GM21367 (cell line): ENCODE results near the gene DPP10.

ENCODE experiments used
- ATAC-seq: cut with Tn5 transposase; IDR thresholded peaks from one replicate; pipeline ENCODE4 v1.9.1; 2021; ENCODE audit not compliant: unreplicated experiment

The DPP10 gene

GRCh38 chr2:114580691-114581090 lies 138.2 kb downstream of the DPP10 start:
- no peak for ATAC-seq

- no peak for ATAC-seq
Observed at GRCh38 chr2:114598329-114598728, 155.9 kb downstream of the DPP10 start.

GRCh38 chr2:114609203-114609602 lies 166.8 kb downstream of the DPP10 start:
- no peak for ATAC-seq

- no peak for ATAC-seq
Observed at GRCh38 chr2:114609801-114610200, 167.4 kb downstream of the DPP10 start.

GRCh38 chr2:114610677-114611076 lies 168.2 kb downstream of the DPP10 start:
- ATAC-seq: no peak

- no peak for ATAC-seq
Observed at GRCh38 chr2:114614592-114614991, 172.2 kb downstream of the DPP10 start.

- no peak for ATAC-seq
Observed at GRCh38 chr2:114628481-114628880, 186.0 kb downstream of the DPP10 start.

- no peak for ATAC-seq
Observed at GRCh38 chr2:114631146-114631545, 188.7 kb downstream of the DPP10 start.

GRCh38 chr2:114642166-114642770 lies 199.8 kb downstream of the DPP10 start:
- ATAC-seq: no peak

- no peak for ATAC-seq
Observed at GRCh38 chr2:114642988-114643553, 200.6 kb downstream of the DPP10 start.

GRCh38 chr2:114651933-114652332 lies 209.5 kb downstream of the DPP10 start:
- ATAC-seq: no peak

GRCh38 chr2:114659880-114660279 lies 217.4 kb downstream of the DPP10 start:
- no peak for ATAC-seq

GRCh38 chr2:114661971-114662939 lies 219.8 kb downstream of the DPP10 start:
- no peak for ATAC-seq

- no peak for ATAC-seq
Observed at GRCh38 chr2:114668415-114668814, 226.0 kb downstream of the DPP10 start.

GRCh38 chr2:114683251-114683650 lies 240.8 kb downstream of the DPP10 start:
- ATAC-seq: no peak

GRCh38 chr2:114684403-114684802 lies 242.0 kb downstream of the DPP10 start:
- no peak for ATAC-seq

- ATAC-seq: no peak
Observed at GRCh38 chr2:114685102-114685501, 242.7 kb downstream of the DPP10 start.

GRCh38 chr2:114688241-114688640 lies 245.8 kb downstream of the DPP10 start:
- no peak for ATAC-seq

GRCh38 chr2:114698520-114698919 lies 256.1 kb downstream of the DPP10 start:
- ATAC-seq: no peak

GRCh38 chr2:114699423-114699944 lies 257.0 kb downstream of the DPP10 start:
- no peak for ATAC-seq

GRCh38 chr2:114700440-114700839 lies 258.0 kb downstream of the DPP10 start:
- no peak for ATAC-seq
